HCEC 1CT (cell line): ENCODE results near the gene ITGA11.

Source experiments
- DNase-seq: peaks from one replicate; pipeline ENCODE4 v3.0.0-alpha.2; 2017

Gene ITGA11

GRCh38 chr15:68371160-68371559 lies 60.8 kb downstream of the ITGA11 start:
- DNase-seq, result no peak

DNA sequence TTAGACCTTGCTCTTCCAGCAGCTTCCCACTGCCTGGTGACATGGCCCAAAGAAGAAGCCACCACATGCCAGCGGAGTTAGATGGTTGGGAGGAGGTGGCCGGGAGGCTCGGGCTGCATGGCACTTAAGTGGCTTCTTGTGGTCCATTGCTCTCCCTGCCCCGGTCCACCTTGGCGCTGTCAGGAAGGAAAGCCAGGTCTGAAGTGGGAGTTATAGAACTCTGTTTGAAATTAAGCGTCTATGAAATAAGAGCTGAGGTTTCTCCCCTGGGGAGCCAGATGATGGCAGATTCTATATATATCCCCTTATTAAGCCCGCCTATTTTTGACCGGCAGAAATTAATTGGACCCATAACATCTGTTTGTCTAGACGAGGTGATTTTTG lies 61.2 kb downstream of the ITGA11 start:
- DNase-seq, result no peak

DNA sequence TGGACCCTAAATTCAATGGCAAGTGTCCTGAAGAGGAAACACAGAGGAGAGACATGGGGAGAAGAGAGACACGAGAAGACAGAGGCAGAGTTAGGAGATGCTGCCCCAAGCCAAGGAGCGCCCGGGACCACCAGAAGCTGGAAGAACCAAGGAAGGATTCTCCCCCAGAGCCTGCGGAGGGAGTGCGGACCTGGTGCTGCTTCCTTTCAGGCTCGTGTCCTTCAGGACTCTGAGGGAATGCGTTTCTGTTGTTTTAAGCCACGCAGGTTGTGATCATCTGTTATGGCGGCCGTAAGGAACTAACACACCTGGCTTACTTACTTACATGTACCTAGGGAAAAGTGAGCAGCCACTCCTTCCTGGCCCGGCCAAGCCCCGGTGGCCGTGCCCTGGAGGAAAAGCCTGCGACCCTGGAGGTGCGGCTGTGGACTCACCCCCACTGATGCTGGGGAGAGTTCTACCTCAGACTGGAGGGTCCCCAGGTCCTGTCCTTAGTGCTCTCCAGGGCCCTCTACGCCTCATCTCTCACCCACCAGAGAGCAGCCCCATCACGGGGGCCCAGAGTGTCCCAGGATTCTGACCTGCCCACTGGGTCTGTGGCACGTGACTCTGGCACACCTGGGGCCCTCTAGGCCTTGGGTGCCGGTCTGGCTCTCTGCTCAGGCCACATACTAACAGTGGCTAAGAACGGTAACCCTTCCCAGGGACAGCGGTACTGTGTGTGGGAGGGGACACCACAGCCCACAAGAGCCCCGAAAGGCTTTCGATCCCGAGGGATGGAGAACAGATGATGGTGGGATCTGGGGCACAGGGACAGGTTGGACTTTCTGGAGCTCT lies 61.8 kb downstream of the ITGA11 start:
- no peak for DNase-seq

GRCh38 chr15:68368731-68369435 lies 63.1 kb downstream of the ITGA11 start:
- DNase-seq, result no peak

GRCh38 chr15:68367992-68368391 lies 64.0 kb downstream of the ITGA11 start:
- no peak for DNase-seq

DNA sequence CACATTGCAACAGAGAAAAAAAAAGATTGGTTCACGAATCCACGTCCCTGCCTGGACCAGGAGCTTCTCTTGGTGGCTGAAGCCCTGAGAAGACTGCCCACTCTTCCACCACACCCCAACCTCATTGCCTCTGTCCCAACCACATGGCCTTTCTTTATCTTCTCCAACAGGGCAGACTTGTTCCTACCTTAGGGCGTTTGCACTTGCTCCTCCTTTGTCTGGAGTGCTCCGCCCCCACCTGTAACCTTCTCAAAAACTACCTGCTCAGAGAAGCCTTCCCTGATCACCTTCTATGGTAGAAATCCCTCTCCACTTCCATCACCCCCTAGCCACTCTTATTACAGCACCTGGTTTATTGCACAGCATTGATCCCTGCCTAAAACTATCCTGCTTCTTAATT lies 64.7 kb downstream of the ITGA11 start:
- DNase-seq, result no peak

DNA sequence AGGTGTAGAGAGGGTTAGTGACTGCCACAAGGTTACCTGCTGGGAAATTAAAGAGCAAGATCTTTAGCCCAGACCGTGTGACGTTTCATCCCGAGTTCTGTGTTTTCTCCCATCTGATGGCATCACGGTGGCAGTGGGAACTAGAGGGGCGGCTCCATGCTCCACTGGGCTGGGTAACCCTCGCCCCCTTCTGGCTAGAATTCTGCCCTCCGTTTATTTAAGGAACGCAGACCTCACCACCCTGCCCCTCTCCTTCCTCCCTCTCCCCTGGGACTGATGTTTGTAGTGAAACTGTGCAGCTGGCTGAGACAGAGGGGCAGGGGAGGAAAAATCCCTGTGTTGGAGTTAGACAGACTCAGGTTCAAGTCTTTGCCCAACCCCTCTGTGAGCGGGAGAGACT lies 65.6 kb downstream of the ITGA11 start:
- DNase-seq, result no peak

- DNase-seq, result no peak
Measured at GRCh38 chr15:68365770-68366169, 66.2 kb downstream of the ITGA11 start.

DNA sequence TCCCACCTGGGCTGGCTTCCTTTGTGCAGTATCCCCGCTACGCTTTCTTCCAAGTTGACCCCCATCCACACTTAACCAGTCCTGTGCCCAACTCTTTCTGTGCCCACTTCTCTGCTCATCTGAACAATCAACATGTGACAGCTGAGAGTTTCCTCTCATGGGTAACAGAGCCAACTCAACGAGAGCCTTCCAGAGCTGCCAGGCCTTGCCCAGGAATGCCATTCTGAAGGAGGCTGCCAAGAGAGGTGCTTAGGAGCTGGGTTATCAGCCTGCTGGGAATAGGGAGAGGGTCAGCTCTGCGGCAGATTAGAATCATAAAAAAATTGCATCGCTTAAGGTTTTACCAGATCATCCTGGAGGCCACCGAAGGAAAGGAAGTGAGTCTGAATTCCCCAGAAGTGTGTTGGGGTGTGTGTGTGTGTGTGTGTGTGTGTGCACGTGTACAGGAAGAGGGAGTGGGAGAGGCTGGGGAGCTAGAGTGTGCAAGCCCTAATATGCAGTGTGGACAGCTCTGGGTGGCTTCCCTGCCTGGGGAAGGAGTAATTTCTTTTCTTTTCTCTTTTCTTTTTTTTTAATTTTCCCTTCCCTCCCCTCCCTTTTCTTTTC lies 66.7 kb downstream of the ITGA11 start:
- no peak for DNase-seq

DNA sequence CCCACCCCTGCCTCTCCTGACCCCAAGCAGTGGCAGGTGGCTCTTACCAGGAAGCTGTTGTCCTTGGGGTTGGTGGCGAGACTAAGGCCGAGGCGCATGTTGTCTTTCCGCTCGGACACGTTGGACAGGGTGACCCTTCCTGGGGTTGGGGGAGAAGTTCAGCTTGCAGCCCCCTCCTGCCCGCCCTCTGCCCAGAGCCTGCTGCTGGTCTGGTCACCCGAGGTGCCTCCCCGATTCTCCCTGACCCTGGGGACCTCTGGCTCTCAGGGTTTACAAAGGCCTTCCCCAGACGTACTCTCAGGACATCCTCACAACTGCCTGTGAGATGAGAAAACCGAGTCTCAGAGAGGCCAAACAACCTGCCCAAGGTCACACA lies 67.3 kb downstream of the ITGA11 start:
- no peak for DNase-seq

- DNase-seq, result no peak
Measured at GRCh38 chr15:68364028-68364659, 67.8 kb downstream of the ITGA11 start.

GRCh38 chr15:68363353-68363752 lies 68.6 kb downstream of the ITGA11 start:
- no peak for DNase-seq

DNA sequence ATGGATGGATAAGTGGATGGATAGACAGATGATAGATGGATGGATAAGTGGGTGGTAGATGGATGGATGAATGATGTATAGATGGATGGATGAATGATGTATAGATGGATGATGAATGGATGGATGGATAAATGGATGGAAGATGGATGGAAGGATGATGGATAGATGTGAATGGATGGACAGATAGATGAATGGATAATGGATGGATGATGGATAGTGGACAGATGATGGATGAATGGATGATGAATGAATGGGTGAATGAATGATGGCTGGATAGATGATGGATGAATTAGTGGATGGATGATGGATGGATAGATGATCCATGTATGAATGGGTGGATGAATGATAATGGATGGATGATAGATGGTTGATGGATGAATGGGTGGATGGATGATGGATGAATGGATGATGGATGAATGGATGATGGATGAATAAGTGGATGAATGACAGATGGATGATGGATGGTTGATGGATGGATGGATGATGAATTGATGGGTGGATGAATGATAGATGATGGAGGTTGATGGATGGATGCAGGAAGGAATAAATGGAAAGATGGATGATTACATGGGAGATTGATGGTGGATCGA lies 69.3 kb downstream of the ITGA11 start:
- DNase-seq, result no peak

DNA sequence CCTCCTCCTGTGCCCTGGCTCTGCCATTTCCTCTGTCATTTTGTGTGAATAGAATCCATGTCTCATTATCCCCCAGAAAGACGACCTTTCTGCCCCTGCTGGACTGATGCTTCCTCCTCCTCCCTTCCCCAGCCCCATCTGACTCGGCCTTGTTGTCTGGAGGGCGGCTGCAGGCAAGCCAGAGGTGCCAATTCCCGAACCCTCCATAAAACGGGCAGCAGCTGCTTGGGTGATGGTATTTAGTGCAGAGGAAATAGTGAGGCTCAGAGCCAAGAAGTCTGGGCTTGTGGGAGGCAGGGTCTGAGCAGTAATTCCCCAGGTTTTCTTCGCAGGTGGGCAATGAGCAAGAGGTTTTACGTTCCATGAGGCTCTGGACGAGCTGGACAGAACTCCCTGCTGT lies 71.2 kb downstream of the ITGA11 start:
- DNase-seq, result no peak

DNA sequence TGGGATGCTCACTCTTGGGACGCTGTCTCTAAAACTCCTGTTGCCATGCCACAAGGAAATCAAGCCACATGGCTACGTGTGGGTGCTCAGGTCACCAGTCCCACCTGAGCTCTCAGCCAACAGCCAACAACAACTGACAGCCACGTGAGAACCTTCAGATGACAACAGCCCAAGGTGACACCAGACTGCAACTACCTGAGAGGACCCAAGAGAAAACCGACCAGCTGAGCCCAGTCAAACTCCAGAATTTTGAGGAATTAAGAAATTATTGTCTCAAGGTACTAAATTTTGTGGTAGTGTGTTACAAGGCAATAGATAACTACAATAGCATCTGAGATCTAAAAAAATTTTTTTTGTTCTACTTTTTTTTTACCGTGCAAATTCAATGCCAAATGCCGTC lies 75.2 kb downstream of the ITGA11 start:
- DNase-seq, result no peak

DNA sequence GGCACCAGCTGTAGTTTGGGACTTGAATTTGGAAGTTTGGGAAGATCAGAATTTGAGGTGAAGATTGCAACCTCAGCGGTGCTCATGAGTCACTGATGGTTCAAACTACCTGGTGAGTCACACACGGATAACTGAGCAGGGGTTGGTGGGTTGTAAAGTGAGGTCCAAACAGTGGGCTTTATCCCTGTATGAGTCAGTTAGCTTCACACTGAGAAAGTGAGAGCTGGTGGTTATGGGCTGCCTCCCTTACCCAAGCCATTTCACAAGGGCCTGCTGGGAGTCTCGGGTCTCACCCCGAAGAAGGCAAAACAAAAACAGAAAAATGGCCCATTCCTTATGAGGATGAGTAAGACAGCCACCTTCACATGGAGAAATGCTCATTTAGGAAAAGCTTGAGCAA lies 77.0 kb downstream of the ITGA11 start:
- DNase-seq, result peak; percentile 90

DNA sequence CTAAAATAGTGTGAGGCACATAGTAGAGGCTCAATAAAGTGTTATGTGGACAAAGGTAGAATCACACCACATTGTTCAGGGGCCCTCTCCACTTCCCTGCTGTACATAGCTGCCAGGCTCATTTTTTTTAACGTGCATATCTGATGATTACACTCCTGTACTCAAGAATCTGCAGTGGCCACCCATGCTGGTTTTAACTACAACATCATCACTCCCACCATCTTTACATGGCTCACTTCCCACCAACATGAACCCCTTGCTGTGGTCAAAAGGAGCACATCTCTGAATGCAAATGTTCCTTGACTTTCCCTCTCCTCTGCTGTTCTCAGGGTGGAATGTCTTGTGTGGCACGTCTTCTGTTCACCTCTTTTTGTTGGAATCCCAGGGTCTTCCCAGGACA lies 77.7 kb downstream of the ITGA11 start:
- no peak for DNase-seq

- peak; percentile 39 for DNase-seq
Measured at GRCh38 chr15:68353421-68354135, 78.4 kb downstream of the ITGA11 start.

DNA sequence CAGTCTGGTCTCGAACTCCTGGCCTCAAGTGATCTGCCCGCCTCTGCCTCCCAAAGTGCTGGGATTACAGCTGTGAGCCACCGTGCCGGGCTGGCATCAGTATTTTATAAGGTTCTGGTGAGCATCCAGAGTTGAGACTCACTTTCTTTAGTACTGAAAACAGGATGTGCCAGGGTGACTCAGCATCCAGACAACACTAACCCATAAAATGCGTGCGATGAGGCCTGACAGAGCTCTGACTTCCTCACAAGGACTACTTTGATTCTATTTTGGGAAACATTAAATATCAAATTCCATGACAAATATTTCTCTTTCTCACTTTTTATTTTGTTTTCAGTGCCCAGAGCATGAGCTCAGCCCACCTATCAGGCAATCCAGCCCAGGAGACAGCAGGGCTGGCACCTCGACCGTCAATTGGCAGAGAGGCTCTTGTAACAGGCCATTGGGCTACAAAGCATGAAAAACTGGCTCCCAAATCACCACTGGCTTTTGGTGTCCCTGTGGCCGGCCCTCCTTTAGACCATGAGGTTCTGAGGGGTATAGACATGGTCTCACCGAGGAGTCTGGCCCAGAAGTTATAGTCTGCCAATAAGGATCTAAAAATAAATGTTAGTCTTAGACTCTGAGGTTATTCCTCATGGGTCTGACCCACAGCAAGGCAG lies 79.4 kb downstream of the ITGA11 start:
- DNase-seq, result peak; percentile 97

- no peak for DNase-seq
Measured at GRCh38 chr15:68349151-68349550, 82.8 kb downstream of the ITGA11 start.

DNA sequence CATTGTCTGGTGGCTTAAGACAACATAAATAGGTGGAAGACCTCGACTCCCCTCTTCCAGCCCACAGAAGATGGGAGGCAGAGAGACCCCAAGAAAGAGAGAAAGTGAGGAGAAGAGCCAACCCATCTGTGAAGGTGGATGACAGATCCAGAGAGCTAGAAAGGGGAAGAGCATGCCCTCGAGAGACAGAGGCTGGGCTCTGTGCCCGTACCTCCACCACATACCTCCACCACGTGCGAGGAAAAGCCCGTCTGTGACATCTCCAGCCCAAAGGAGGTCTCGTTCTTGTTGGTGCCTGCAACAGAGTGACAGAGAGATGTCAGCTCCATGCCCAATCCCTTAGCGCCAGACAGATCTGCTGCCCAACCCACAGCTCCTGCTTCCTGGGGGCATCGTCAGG lies 83.4 kb downstream of the ITGA11 start:
- DNase-seq, result no peak

DNA sequence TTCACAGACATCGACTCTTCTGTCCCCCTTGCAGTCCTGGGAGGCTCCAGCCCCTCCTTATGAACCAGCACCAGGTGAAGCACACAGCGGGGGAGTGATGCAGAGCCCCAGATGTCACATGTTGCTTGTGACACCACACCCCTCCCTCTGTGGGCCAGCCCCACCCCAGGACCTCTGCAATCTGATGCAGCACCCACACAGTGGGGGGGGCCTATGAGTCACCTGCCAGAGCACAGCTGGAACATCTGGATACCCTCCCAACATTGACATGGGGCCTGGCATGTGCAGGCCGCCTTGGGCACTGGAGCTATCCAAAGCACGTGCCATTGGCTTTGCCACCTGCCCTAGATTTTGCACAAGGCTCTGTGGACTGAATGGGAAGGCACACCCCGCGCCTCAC lies 83.9 kb downstream of the ITGA11 start:
- DNase-seq, result no peak
